Liver (tissue), 9 donors: ENCODE data around the gene EYA4. TPM values are rescaled to one million over a fixed set of nuclear protein-coding genes. Genes with fewer than 3 reads are reported as not detected.

Source experiments
- DNase-seq: peaks from one replicate; pipeline ENCODE4 v3.0.0-alpha.2; 2017; ENCODE audit warnings: low spot score
- H3K27ac ChIP-seq, 2 donors: one replicate each; pipeline ENCODE4 v1.7.0; 2013; ENCODE audit warnings: inconsistent platforms in 2 of 2, low read length in 2 of 2, control low read depth in 1 of 2, low read depth in 1 of 2, mild to moderate bottlenecking in 1 of 2
- H3K27me3 ChIP-seq, 4 donors: one replicate each; pipeline versions ENCODE4 v1.6.1 to v1.7.0; 2013; ENCODE audit warnings: low read length in 3 of 4, inconsistent platforms in 1 of 4, mild to moderate bottlenecking in 1 of 4, moderate library complexity in 1 of 4; ENCODE audit not compliant: control insufficient read depth in 4 of 4, insufficient read depth in 4 of 4
- H3K36me3 ChIP-seq, 4 donors: one replicate each; pipeline versions ENCODE4 v1.6.1 to v1.7.0; 2013; ENCODE audit warnings: low read length in 3 of 4, mild to moderate bottlenecking in 3 of 4, low read depth in 1 of 4, moderate library complexity in 1 of 4; ENCODE audit not compliant: control insufficient read depth in 4 of 4, insufficient read depth in 3 of 4
- H3K4me1 ChIP-seq, 4 donors: one replicate each; pipeline versions ENCODE4 v1.6.1 to v1.7.0; 2013; ENCODE audit warnings: low read length in 3 of 4, mild to moderate bottlenecking in 3 of 4, moderate library complexity in 1 of 4; ENCODE audit not compliant: control insufficient read depth in 4 of 4, insufficient read depth in 4 of 4
- H3K4me3 ChIP-seq, 3 donors: one replicate each; pipeline versions ENCODE4 v1.6.1 to v1.7.0; 2013; ENCODE audit warnings: low read length in 3 of 3, control low read depth in 1 of 3, low read depth in 1 of 3, mild to moderate bottlenecking in 1 of 3
- H3K9ac ChIP-seq, 2 donors: one replicate each; pipeline ENCODE4 v1.7.0; 2013; ENCODE audit warnings: low read length in 2 of 2, mild to moderate bottlenecking in 2 of 2, moderate library complexity in 2 of 2, control low read depth in 1 of 2, low read depth in 1 of 2
- H3K9me3 ChIP-seq, 4 donors: one replicate each; pipeline versions ENCODE4 v1.6.1 to v1.7.0; 2013; ENCODE audit warnings: low read length in 3 of 4; ENCODE audit not compliant: control insufficient read depth in 4 of 4
- EGR1 ChIP-seq, 2 donors: IDR thresholded peaks; 2 replicates each; pipeline ENCODE4 v1.6.1; 2016 to 2018; ENCODE audit warnings: antibody characterized with exemption in 2 of 2, low read depth in 2 of 2
- FOXA2 ChIP-seq: IDR thresholded peaks from 2 replicates; pipeline ENCODE4 v1.6.1; 2016; ENCODE audit warnings: antibody characterized with exemption
- GABPA ChIP-seq, 2 donors: IDR thresholded peaks in 1 of 2; conservative IDR thresholded peaks in 1 of 2; 2 replicates each; pipeline ENCODE4 v1.6.1; 2016; ENCODE audit warnings: antibody characterized with exemption in 2 of 2, mild to moderate bottlenecking in 1 of 2, moderate library complexity in 1 of 2
- HNF4A ChIP-seq, 2 donors: conservative IDR thresholded peaks; 2 replicates each; pipeline ENCODE4 v1.6.1; 2016; ENCODE audit warnings: antibody characterized with exemption in 2 of 2, mild to moderate bottlenecking in 2 of 2
- RAD21 ChIP-seq, 2 donors: IDR thresholded peaks; 2 replicates each; pipeline ENCODE4 v1.6.1; 2016; ENCODE audit warnings: antibody characterized with exemption in 2 of 2, mild to moderate bottlenecking in 2 of 2
- RXRA ChIP-seq, 2 donors: IDR thresholded peaks; 2 replicates each; pipeline ENCODE4 v1.6.1; 2017 to 2018; ENCODE audit warnings: antibody characterized with exemption in 2 of 2, mild to moderate bottlenecking in 1 of 2
- SP1 ChIP-seq: IDR thresholded peaks from 2 replicates; pipeline ENCODE4 v1.6.1; 2018; ENCODE audit warnings: antibody characterized with exemption, mild to moderate bottlenecking
- YY1 ChIP-seq: IDR thresholded peaks from 2 replicates; pipeline ENCODE4 v1.6.1; 2016; ENCODE audit warnings: antibody characterized with exemption, mild to moderate bottlenecking
- WGBS: extraction: QIAGEN DNeasy Blood & Tissue Kit; methylation state at CpG from one replicate; pipeline ENCODE4 v1.1.7; 2013; 5-methylcytosine and 5-hydroxymethylcytosine counted together
- polyA plus RNA-seq, 2 donors: library from polyadenylated mRNA; stranded (reverse) in 1 of 2; unstranded in 1 of 2; fragments of 200-250 nt in 1 of 2; fragments of >200 nt in 1 of 2; fragmentation: Nextera tagmentation in 1 of 2; extraction: Ambion mirVana in 1 of 2; gene quantifications; one replicate each; pipeline versions ENCODE4 v1.2.1 to v1.2.3, GENCODE V29; 2013 to 2015
- total RNA-seq, 2 donors: library from RNA; depleted of rRNA; stranded (reverse); fragments of >200 nt; gene quantifications; one replicate each; pipeline ENCODE4 v1.2.3, GENCODE V29; 2014
- TF ChIP-seq, protein P1 (sequence below): fragments of 150-350 bp; IDR thresholded peaks from 2 replicates; pipeline ENCODE4 v1.5.1; 2017; ENCODE audit warnings: improper control_type of control experiment, low read depth, low read length; ENCODE audit not compliant: missing input control
- TF ChIP-seq, protein P2 (sequence below): IDR thresholded peaks from 2 replicates; pipeline ENCODE4 v1.6.1; 2016; ENCODE audit warnings: antibody characterized with exemption
- TF ChIP-seq, protein P3 (sequence below): IDR thresholded peaks from 2 replicates; pipeline ENCODE4 v1.6.1; 2016; ENCODE audit warnings: antibody characterized with exemption, mild to moderate bottlenecking
- TF ChIP-seq, protein P4 (sequence below): IDR thresholded peaks from 2 replicates; pipeline ENCODE4 v1.6.1; 2016; ENCODE audit warnings: antibody characterized with exemption
- donor health status: healthy.
- donor health status: healthy.
- donor health status: healthy.
- donor health status: healthy.
- donor health status: healthy.

The EYA4 gene
- total and polyA plus RNA-seq, 4 donors = 0.05 to 0.50 TPM; not detected in 2

DNA sequence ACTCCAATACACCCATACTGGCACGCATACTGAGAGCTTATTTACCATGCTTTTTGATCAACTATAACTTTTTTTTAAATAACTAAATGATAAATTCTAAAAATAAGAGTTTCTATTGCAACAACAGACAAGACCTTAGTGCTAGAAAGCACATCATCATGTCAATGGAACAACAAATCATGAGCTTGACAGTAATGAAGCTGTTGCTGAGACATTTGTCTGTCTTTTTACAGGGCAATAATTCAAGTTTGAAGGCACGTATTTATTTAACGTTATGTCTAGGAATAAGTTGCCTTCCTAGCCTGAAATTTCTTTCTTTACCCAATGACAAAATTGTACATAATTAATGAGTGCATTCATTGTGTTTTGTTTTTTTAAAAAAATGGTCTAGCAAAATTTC, 299.2 kb downstream of the EYA4 start:
- H3K9ac ChIP-seq = no peak overlapping the region
- WGBS = 65% methylated on average over 3 of the region's 3 CpGs
- no peak overlapping the region for H3K27ac ChIP-seq
- no peak overlapping the region for H3K4me3 ChIP-seq
- peaks cover 0 to 3% (median 0%) of the 10 kb centered on the region in 4 donors for H3K27me3 ChIP-seq
- no peak for DNase-seq
- H3K4me1 ChIP-seq = no peaks in the 10 kb centered on the region
- TF ChIP-seq RAD21 (IDR thresholded peaks at IDR 0.05) = no peak
- no peak for TF ChIP-seq GABPA (IDR thresholded peaks at IDR 0.05 in 1 of 2, conservative IDR thresholded peaks at IDR 0.05 in 1 of 2)
- no peak for TF ChIP-seq FOXA2
- TF ChIP-seq, protein P1, sequence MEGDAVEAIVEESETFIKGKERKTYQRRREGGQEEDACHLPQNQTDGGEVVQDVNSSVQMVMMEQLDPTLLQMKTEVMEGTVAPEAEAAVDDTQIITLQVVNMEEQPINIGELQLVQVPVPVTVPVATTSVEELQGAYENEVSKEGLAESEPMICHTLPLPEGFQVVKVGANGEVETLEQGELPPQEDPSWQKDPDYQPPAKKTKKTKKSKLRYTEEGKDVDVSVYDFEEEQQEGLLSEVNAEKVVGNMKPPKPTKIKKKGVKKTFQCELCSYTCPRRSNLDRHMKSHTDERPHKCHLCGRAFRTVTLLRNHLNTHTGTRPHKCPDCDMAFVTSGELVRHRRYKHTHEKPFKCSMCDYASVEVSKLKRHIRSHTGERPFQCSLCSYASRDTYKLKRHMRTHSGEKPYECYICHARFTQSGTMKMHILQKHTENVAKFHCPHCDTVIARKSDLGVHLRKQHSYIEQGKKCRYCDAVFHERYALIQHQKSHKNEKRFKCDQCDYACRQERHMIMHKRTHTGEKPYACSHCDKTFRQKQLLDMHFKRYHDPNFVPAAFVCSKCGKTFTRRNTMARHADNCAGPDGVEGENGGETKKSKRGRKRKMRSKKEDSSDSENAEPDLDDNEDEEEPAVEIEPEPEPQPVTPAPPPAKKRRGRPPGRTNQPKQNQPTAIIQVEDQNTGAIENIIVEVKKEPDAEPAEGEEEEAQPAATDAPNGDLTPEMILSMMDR = no peak
- no peak for TF ChIP-seq EGR1 (IDR thresholded peaks at IDR 0.05; ENCODE audit: low read depth in 2 of 2)
- TF ChIP-seq SP1 = no peak
- no peak for TF ChIP-seq RXRA (IDR thresholded peaks at IDR 0.05)
- TF ChIP-seq, protein P2, sequence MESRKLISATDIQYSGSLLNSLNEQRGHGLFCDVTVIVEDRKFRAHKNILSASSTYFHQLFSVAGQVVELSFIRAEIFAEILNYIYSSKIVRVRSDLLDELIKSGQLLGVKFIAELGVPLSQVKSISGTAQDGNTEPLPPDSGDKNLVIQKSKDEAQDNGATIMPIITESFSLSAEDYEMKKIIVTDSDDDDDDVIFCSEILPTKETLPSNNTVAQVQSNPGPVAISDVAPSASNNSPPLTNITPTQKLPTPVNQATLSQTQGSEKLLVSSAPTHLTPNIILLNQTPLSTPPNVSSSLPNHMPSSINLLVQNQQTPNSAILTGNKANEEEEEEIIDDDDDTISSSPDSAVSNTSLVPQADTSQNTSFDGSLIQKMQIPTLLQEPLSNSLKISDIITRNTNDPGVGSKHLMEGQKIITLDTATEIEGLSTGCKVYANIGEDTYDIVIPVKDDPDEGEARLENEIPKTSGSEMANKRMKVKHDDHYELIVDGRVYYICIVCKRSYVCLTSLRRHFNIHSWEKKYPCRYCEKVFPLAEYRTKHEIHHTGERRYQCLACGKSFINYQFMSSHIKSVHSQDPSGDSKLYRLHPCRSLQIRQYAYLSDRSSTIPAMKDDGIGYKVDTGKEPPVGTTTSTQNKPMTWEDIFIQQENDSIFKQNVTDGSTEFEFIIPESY = no peak
- no peak for TF ChIP-seq HNF4A (conservative IDR thresholded peaks at IDR 0.05)
- TF ChIP-seq, protein P3, sequence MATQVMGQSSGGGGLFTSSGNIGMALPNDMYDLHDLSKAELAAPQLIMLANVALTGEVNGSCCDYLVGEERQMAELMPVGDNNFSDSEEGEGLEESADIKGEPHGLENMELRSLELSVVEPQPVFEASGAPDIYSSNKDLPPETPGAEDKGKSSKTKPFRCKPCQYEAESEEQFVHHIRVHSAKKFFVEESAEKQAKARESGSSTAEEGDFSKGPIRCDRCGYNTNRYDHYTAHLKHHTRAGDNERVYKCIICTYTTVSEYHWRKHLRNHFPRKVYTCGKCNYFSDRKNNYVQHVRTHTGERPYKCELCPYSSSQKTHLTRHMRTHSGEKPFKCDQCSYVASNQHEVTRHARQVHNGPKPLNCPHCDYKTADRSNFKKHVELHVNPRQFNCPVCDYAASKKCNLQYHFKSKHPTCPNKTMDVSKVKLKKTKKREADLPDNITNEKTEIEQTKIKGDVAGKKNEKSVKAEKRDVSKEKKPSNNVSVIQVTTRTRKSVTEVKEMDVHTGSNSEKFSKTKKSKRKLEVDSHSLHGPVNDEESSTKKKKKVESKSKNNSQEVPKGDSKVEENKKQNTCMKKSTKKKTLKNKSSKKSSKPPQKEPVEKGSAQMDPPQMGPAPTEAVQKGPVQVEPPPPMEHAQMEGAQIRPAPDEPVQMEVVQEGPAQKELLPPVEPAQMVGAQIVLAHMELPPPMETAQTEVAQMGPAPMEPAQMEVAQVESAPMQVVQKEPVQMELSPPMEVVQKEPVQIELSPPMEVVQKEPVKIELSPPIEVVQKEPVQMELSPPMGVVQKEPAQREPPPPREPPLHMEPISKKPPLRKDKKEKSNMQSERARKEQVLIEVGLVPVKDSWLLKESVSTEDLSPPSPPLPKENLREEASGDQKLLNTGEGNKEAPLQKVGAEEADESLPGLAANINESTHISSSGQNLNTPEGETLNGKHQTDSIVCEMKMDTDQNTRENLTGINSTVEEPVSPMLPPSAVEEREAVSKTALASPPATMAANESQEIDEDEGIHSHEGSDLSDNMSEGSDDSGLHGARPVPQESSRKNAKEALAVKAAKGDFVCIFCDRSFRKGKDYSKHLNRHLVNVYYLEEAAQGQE = no peak
- TF ChIP-seq YY1 = no peak
- TF ChIP-seq, protein P4, sequence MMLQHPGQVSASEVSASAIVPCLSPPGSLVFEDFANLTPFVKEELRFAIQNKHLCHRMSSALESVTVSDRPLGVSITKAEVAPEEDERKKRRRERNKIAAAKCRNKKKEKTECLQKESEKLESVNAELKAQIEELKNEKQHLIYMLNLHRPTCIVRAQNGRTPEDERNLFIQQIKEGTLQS = no peak
- no peaks in the 10 kb centered on the region for H3K36me3 ChIP-seq
- H3K9me3 ChIP-seq = no peaks in the 10 kb centered on the region

DNA sequence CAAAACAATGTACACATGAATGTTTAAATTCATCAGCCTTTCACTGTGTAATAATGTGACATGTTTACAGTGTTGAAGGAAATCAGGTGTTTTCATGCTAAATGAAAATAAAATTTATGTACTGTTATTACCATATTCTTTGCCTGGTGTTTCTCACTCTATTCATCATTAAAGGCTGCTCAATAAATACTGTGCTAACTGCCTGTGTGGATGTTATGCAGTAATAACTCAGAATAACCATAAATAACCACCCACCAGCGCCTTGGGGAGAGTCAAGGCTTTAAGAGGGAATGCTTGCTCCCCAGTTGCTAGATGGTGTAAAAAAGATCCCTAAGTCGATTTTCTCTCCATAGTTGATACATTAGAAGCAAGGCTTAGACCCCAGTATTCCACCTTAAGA, 299.9 kb downstream of the EYA4 start:
- TF ChIP-seq HNF4A (conservative IDR thresholded peaks at IDR 0.05) = no peak
- no peaks in the 10 kb centered on the region for H3K36me3 ChIP-seq
- no peak overlapping the region for H3K4me3 ChIP-seq
- no peak overlapping the region for H3K27ac ChIP-seq
- 63% methylated on average over 2 of the region's 2 CpGs for WGBS
- peaks cover 0 to 3% (median 0%) of the 10 kb centered on the region in 4 donors for H3K27me3 ChIP-seq
- DNase-seq = no peak
- H3K9me3 ChIP-seq = no peaks in the 10 kb centered on the region
- H3K9ac ChIP-seq = no peak overlapping the region
- H3K4me1 ChIP-seq = no peaks in the 10 kb centered on the region
